B cell (primary cell): ENCODE results near the gene FIBIN.

Source experiments
- CTCF ChIP-seq: fragments of 200-600 bp; IDR thresholded peaks from one replicate; pipeline ENCODE4 v1.8.0; 2022; ENCODE audit warnings: antibody characterized with exemption, mild to moderate bottlenecking
- EZH2 ChIP-seq: IDR thresholded peaks from 2 replicates; pipeline ENCODE4 v1.6.1; 2012; ENCODE audit warnings: borderline replicate concordance, low read depth, mild to moderate bottlenecking, moderate library complexity, low read length; ENCODE audit not compliant: insufficient read depth, poor library complexity, severe bottlenecking

DNA sequence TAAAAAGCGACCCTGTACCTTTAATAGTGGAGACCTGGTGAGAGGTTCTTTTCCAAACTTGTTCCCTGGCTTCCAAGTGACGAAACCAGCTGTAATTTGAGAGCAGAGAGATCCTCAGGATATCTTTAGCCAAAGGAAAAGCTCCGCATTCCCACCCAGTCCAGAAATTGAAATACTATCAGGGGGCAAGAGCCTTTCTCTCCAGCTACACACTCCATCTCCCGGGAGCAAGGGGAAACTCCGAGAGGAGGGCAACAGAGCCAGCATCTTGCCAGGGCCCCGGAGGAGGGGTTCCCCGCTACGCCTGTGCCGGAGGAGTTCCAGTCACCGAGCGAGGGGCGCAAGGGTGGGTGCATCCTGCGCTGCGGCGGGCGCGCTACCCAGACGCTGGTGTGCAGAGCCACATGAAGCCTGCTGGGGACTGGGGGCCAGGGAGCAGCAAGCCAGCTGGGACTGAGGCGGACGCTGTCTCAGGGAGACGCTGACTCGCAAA lies at the start of gene FIBIN:
- TF ChIP-seq CTCF (no peak), EZH2 (no peak)
